GM21381 (cell line): ENCODE measurements around the gene TM9SF2.
"Not testable (repeated sequence)": the region's sequence is repeated elsewhere in the genome, so short reads cannot be mapped to it uniquely, and the experiment has no call there.

Experiments
- ATAC-seq: cut with Tn5 transposase; IDR thresholded peaks from one replicate; pipeline ENCODE4 v1.9.1; 2021; ENCODE audit warnings: mild to moderate bottlenecking, moderate library complexity; ENCODE audit not compliant: unreplicated experiment

TM9SF2 gene

DNA sequence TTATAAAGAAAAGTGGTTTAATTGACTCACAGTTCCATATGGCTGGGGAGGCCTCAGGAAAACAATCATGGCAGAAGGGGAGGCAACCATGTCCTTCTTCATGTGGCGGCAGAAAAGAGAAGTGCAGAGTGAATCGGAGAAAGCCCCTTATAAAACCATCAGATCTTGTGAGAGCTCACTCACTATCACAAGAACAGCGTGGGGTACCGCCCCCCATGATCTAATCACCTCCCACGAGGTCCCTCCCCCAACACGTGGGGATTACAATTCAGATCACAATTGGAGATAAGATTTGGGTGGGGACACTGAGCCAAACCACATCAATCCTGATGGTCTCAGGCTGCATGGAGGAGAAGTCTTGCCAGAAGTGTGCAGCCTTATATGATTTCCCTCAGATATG, 26.0 kb downstream of the TM9SF2 start:
- no peak for ATAC-seq

DNA sequence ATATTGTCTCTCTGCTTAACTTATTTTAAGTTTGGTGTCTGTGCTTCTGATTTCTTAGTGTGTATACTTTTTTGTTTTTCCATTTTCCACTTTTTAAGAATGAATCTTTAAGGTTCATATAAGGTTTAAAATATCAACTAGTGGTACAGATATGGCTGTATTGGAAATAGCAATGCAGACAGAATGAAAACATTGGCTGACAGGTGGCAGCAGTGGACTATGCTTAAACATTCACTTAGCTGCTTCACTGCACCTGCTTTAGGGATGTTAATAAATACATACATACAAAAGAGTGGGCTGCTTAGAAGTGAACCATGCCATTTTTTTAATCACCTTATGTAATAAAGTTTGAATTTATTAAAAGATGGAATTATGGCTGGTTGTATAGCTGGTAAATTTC, 27.3 kb downstream of the TM9SF2 start:
- peak; percentile 71 for ATAC-seq

DNA sequence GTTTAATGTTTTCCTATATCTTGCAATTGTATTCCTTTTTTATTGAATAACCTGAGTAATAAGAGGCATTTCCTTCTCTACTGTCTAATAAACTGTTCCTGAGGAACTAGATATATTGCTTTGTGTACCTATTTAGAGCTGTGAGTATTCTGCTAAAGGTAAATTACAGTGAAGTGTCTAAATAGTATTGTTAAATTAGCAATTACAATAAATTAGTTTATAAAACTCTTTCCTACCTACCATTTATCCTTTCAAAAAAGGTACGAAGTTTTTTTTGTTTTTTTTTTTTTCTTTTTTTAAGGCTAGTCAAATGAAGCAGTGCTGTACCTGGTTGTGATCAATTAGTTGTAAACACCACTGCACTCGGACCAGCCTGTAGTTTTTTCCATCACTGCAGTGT, 34.8 kb downstream of the TM9SF2 start:
- ATAC-seq = no peak

DNA sequence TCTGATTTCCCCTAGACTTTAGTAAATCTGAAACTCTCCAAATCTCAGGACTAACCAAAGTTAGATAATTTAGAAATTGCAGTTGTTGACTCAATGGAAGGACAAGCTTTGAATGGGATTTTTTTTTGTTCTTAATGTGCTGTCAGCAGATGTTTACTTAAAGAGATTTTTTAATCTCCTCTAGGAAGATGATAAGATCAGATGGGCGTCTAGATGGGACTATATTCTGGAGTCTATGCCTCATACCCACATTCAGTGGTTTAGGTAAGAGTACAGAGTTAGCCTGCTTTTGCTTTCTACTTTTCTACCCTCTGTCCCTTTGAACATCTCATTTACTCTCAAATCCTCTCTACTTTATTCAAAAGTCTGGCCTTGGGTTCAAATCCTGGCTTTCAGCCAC, 39.3 kb downstream of the TM9SF2 start:
- no peak for ATAC-seq

DNA sequence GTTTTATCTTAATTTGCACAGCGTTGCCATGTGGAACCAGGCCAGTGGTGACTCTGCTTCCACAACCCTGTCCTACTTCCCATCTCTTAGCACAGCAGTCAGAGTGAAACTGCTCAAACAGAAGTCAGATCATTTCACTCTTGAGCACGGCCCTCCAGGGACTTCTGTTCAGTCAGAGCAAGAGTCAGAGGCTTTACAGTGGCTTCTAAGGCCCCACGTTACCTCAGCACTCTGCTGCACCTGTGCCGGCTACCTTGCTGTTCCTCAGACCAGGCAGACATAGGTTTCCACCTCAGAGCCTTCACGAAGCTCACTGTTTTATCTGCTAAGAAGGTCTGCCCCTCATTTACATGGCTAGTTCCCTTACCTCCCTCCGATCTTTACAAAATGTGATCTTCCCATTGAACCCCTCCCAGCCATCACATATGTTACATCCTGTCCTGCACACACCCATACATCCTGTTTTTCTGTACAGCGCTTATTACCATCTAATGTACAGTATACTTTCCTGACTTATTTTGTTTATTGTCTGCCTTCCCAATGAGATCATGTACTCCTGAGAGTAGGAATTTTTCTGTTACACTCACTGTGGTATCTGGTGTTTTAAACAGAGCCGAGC, 41.6 kb downstream of the TM9SF2 start:
- peak; percentile 94 for ATAC-seq

DNA sequence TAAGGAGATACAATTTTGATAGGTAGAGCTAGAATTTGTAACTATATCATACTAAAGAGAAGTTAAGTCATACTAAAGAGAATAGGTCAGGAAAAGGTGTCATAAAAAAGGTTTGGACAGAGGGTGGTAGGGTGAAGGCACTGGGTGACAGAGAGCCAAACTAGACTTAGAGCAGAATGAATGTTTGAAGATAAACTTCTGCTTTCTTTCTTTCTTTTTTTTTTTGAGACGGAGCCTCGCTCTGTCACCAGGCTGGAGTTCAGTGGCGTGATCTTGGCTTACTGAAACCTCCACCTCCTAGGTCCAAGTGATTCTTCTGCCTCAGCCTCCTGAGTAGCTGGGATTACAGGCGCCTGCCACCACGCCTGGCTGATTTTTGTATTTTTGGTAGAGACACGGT, 44.1 kb downstream of the TM9SF2 start:
- ATAC-seq = no peak

DNA sequence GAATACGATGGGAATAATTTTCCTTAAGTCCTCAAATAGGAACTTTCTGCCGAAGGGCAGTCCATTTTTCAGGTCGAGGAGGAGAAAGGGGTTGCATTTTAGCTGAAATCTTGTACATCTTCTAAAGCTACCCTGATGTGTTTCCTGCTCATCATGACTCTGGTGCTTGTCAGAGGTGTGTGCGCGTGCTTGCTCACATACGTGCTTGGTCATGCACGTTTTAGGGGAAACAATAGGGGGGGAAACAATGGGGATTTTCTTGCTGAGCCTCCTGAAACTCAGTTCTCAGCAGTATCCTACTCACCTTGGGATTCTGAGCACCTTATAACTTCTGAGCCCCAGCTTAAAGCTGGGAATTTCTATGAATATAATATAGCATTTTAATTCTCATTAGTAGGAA, 44.7 kb downstream of the TM9SF2 start:
- ATAC-seq = no peak

DNA sequence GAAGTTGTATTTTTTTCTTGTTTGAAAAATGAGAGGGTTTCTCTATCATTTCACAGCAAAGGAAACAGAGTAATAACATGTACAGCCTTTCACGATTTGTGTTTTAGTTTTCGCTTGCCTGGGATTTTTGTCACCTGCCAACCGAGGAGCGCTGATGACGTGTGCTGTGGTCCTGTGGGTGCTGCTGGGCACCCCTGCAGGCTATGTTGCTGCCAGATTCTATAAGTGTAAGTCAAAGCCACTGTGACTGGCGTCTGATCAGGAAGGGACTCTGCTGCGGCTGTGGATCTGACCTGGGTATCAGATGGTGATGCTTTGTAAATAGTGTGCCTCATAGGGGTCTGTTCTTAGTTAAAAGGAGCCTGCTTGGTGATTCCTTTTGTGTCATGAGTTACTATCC, 45.6 kb downstream of the TM9SF2 start:
- no peak for ATAC-seq

DNA sequence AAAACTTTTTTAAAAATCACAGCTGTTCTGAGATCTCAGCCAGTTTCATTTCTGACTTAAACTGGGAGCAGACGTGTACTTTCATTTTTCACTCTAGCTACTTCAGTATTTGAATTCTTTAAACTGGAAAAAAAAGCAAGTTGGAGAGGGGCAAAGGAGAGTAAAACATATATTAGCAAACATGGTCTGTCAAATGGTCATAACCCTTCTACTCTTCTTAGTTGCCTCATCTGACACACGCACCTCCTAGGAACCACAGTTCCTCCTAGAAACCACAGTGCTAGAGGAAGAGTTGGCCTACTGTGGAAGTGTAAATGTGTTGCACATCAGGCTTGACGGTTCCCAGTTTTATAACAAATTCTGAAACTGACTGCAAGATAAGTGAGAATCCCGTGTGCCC, 47.2 kb downstream of the TM9SF2 start:
- ATAC-seq = peak; percentile 50

DNA sequence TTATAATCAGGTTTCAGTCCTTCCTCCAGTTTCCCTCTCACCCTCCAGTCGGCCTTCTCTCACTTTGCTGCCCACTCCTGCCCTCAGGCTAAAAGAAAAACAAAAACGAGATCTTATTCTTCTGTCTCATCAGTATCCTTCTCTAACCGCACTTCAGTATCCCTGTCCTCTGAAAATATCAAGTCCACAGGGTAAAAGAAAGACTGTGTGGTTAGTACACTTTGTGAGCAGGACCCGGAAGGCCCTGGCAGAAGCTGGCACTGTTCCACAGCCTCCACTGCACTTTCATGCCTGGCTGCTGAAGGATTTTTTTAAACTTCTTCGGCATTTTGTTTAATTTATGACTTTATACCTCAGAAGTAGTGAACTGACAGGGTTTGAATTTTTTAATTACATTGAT, 51.8 kb downstream of the TM9SF2 start:
- ATAC-seq = no peak

DNA sequence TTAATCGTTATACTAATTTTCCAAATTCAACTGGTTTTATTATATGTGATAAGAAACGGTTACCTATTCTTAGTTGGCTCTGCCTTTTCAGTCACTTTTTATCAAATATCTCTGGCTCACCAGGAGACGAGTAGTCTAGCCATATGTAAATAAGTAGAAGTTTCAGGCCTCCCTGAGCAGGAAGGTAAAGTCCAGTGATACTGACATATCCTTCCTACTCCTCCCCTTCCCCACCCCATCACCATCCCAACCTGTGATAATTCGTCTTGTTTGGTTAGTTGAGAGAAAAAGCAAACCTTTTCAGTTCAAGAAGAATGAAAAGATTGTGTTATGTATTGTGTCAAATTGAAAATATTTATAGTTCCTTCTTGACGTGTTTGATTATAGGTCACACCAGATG, 53.9 kb downstream of the TM9SF2 start:
- ATAC-seq = no peak

DNA sequence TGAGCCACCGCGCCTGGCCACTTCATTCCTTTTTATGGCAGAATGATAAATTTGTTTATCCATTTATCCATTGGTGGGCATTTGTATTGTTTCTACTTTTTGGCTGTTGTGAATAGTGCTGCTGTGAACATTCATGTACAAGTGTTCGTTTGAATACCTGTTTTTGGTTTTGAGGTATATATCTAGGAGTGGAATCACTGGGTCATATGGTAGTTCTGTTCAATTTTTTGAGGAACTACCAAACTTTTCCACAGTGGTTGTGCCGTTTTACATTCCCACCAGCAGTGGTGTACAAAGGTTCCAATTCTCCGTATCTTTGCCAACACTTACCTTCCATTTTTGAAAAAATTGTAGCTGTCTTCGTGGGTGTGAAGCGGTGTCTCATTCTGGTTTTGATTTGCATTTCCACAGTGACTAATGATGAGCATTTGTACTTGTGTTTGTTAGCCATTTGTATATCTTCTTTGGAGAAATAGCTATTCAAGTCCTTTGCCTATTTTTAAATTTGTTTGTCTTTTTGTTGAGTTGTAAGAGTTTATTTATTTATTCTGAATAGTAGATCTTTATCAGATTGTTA, 55.7 kb downstream of the TM9SF2 start:
- ATAC-seq = no peak

DNA sequence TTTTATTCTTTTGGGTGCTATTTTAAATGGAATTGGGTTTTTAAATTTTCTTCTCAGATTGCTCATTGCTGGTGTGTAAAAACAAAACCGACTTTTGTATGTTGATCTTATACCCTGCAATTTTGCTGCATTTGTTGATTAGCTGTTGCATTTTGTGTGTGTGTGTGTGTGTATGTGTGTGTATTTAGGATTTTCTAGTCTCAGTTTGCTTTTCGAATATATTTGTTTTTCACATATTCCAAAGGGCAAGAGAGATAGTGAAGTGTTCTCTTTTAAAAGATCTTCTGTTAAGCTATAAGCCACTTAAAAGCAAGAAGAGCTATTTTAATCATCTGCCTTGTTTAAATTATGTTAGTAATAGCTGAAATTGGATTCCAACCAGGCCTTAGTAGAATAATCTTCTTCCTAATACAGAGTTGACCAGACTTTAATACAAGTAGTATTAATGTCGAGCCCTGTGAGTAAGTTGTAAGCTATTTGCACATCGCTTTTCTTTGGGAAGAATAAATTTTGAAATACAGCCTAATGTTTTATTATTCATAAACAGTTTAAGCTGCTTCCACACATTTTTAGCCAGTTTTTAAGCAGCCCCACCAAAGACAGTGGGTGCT, 57.4 kb downstream of the TM9SF2 start:
- no peak for ATAC-seq

DNA sequence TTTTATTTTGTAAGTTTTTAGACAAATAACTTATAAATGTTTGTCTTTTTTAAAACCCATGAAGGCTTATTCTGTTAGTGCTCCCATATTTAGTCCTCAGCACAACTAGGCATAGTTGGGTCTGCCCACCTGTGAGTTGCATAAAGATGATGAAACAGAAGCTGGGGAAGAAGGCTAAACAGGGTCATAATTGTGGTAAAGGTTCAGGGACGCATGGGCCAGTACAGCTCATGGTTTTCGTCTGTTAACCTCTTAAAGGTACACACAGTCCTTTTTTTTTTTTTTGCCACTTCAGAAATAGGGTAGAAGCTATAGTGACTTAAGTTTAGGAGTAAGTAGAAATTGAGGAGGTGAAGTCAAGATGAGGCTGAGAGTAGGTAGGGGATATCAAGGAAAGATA, 58.3 kb downstream of the TM9SF2 start:
- ATAC-seq = no peak

DNA sequence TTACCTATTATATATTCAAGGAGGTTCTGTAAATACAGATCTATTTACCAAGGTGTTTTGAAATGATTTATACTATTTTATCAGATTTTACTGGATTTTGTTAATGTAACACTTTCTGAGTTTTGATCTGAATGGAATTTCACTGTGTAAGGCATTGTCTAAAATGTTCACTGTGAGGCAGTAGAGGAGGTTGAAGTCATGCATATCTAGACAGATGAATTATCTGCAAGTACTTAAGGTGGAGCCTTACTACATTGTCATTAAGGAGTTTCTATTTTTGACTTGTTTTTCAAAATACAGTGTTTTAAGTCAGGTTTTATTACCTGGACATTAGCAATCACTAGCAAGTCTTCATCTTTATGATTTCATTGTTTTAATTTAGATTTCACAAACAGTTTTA, 62.1 kb downstream of the TM9SF2 start:
- ATAC-seq = no peak

DNA sequence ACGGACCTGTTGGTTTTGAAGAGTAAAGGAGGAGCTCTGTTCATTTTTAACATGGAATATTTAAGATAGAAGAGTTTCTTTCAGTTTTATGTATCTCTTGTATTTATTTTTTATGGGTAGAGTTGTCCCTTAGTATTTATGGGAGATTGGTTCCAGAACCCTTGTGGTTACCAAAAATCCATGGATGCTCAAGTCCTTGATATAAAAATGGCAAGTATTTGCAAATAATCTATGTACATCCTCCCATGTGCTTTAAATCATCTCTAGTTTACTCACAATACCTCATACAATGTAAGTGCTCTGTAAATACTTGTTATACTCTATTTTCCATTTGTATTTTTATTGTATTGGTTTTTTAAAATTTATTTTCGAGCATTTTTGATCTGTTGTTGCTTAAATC, 63.1 kb downstream of the TM9SF2 start:
- no peak for ATAC-seq

DNA sequence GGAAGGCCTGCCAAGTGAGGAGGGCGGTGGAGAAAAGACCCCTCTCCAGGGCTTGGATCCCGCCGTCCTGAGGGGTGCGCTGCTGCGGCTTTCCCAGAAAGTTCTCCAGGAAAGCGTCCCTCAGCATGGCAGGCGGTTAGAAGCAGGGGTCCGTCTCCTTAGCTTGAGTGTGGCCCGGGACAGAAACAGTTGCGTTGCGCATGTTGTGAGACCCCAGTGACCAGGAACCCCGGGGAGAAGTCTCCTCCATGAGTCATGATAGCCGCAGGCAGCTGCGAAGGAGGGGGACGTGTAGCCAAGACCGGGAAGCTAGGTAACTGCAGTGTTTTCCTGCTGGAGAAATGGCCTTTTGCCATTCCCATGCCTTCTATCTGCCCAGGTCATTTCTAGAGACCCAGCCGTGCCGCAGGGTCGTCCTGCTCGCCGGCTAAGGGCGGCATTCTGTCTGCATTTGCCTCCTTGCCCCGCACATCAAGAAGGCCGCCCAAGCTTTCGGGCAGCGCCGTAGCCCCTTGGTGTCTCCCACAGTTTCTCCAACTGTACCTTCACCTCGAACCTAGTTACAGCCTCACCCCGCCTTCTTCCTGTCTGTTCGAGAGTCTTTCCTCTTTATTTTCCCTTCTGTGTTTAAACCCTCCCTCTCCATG, 64.3 kb downstream of the TM9SF2 start:
- no peak for ATAC-seq

DNA sequence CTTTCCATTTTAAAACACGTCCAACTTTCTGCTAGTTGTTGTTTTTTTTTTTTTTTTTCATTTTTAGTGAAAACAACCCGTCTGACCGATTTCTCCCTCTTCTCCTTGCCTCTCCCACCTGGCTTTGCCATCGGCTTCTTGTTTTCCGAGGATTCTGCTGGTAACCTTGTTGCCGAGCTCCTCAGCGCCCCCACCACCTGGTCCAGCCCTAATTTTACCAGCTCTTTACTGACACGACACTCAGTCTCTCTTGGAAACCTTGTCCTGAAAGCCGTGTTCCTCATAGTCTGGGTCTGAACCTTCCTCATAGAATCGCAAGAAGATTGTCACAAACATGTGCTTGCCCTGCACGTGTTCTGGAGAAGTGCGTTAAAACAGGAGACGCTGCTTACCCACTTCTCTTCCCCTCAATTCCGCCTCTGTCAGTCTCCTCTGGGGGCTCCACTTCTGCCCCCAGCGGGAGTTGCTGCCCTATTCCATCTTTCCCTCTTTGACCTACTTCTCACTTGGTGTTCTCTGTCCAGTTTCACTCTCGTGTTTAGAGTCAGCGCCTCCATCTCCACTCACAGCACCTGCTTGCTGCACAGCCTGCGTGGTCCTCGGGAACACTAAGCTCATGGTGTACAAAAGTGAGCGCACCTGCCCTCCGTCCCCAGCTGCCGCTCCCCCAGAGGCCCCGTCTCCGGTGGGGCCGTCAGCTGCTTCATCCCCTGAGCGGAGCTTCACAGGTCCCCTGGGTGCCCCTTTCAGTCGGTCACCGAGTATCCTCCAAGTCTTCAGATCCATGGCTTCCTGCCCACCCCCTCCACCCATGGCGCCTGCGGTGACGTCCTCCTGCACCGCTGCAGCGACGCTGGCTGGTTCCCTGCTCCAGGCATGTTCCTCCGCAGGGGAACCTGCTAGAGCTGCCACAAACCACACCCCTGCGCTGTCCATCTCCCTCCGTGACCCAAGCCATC, 65.1 kb downstream of the TM9SF2 start:
- ATAC-seq = no peak

DNA sequence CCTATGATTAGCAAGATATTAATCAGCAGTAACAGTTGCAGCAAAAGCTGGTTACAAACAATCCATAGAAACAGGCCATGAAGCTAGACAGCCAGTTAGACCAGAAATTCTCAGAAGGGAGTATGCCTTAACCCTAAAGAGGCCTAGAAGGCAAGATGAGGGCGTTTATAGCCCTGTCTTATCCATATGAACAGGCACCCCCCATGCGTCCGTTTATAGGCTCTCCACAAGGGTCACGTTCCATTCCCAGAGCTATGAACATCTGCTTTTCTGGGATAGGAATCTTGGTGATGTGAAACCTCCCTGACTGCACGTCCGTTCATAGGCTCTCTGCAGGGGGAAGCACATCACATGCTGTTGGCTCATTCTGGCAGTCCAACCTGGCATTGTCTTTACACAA, 67.6 kb downstream of the TM9SF2 start:
- not testable (repeated sequence) for ATAC-seq

DNA sequence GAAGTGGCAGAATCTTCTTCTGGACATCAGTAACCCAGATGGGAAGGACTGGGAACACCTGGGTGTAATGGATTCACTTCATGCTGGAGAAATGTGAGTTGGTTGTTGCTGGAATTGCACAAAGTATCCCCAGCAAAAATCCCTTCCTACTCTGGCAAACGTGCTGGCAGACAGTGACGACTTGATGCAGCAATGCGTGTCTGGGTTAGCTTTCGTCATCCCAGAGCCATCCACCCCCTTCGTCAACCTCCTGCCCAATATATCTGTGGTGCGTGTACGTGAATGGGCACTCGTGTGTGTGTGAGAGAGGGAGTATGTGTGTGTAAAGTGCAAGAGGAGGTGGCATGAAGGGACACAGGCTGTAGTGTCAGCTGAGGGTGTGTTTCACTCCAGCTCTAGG, 70.9 kb downstream of the TM9SF2 start:
- ATAC-seq = no peak

DNA sequence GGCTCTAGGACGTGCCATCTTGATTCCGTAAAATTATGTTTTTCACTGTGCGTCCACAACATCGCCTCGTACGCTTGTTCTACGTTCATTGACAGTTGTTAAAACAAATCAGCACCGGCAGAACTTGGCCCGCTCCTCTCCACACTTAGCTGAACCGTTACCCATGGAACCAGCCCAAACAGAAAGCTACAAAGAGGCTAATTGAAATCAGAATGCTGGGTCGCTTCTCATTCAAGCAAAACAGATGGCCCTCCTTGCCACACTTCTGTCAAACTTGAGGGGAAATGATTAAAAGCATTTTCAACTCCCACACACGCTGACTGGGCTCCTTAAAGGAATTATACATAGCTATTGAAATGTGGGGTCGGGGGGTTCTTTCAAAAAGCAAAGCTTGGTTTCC, 71.6 kb downstream of the TM9SF2 start:
- no peak for ATAC-seq
